ENCODE results near the gene FAM181A.

Gene FAM181A

GRCh38 chr14:93940437-93940836 is 13.3 kb downstream of the FAM181A start:
- DNase-seq (ENCODE audit: low spot score): no peak
- in situ Hi-C loops (cut with MboI; ENCODE audit: low sequenced_read_pairs, unreplicated experiment): loop anchor here (5.0 kb wide), 1 partner anchor 67 kb away; no protein-coding TSS in a partner anchor

GRCh38 chr14:93941293-93941910 is 14.3 kb downstream of the FAM181A start:
- no peak for TF ChIP-seq CTCF (IDR thresholded peaks at IDR 0.05; ENCODE audit: borderline replicate concordance, control extremely low read depth, extremely low read depth, insufficient read depth, missing control alignments)
- in situ Hi-C loops (cut with MboI; ENCODE audit: low sequenced_read_pairs, unreplicated experiment): loop anchor here (5.0 kb wide), 1 partner anchor 66 kb away; no protein-coding TSS in a partner anchor
- DNase-seq (ENCODE audit: low spot score): no peak

More at GRCh38 chr14:93940437-93940836, 13.3 kb downstream of the FAM181A start:
- no peak for TF ChIP-seq CTCF (IDR thresholded peaks at IDR 0.05; ENCODE audit: borderline replicate concordance, control extremely low read depth, extremely low read depth, insufficient read depth, missing control alignments)

GRCh38 chr14:93943052-93943451 is 15.9 kb downstream of the FAM181A start:
- DNase-seq (ENCODE audit: low spot score): no peak
- in situ Hi-C loops (cut with MboI; ENCODE audit: low sequenced_read_pairs, unreplicated experiment): loop anchor here (5.0 kb wide), 1 partner anchor 64 kb away; no protein-coding TSS in a partner anchor
- no peak for TF ChIP-seq CTCF (IDR thresholded peaks at IDR 0.05; ENCODE audit: borderline replicate concordance, control extremely low read depth, extremely low read depth, insufficient read depth, missing control alignments)

GRCh38 chr14:93943930-93944329 is 16.8 kb downstream of the FAM181A start:
- in situ Hi-C loops (cut with MboI; ENCODE audit: low sequenced_read_pairs, unreplicated experiment): loop anchor here (5.0 kb wide), 1 partner anchor 63 kb away; no protein-coding TSS in a partner anchor
- no peak for TF ChIP-seq CTCF (IDR thresholded peaks at IDR 0.05; ENCODE audit: borderline replicate concordance, control extremely low read depth, extremely low read depth, insufficient read depth, missing control alignments)
- DNase-seq (ENCODE audit: low spot score): no peak

- no peak for TF ChIP-seq CTCF (IDR thresholded peaks at IDR 0.05; ENCODE audit: borderline replicate concordance, control extremely low read depth, extremely low read depth, insufficient read depth, missing control alignments)
- DNase-seq (ENCODE audit: low spot score): no peak
- in situ Hi-C loops (cut with MboI; ENCODE audit: low sequenced_read_pairs, unreplicated experiment): loop anchor here (5.0 kb wide), 1 partner anchor 63 kb away; no protein-coding TSS in a partner anchor
Observed at GRCh38 chr14:93944348-93945069, 17.4 kb downstream of the FAM181A start.

GRCh38 chr14:93945070-93945399 is 17.9 kb downstream of the FAM181A start:
- no peak for DNase-seq (ENCODE audit: low spot score)
- no peak for TF ChIP-seq CTCF (IDR thresholded peaks at IDR 0.05; ENCODE audit: borderline replicate concordance, control extremely low read depth, extremely low read depth, insufficient read depth, missing control alignments)
- in situ Hi-C loops (cut with MboI; ENCODE audit: low sequenced_read_pairs, unreplicated experiment): no loop called here

Data from GM13976 (cell line).